Mucosa of rectum (tissue), 2 donors: ENCODE results near the gene C6orf89.

Experiments
- H3K27ac ChIP-seq, 2 donors: one replicate each; pipeline ENCODE4 v1.7.0; 2013; ENCODE audit warnings: inconsistent platforms in 2 of 2, low read depth in 2 of 2, low read length in 2 of 2
- H3K27me3 ChIP-seq, 2 donors: one replicate each; pipeline ENCODE4 v1.7.0; 2013; ENCODE audit warnings: low read length in 2 of 2; ENCODE audit not compliant: control insufficient read depth in 2 of 2, insufficient read depth in 2 of 2
- H3K36me3 ChIP-seq, 2 donors: one replicate each; pipeline ENCODE4 v1.7.0; 2013; ENCODE audit warnings: low read length in 2 of 2; ENCODE audit not compliant: control insufficient read depth in 2 of 2, insufficient read depth in 2 of 2
- H3K4me1 ChIP-seq, 2 donors: one replicate each; pipeline ENCODE4 v1.7.0; 2013; ENCODE audit warnings: low read length in 2 of 2, mild to moderate bottlenecking in 1 of 2; ENCODE audit not compliant: control insufficient read depth in 2 of 2, insufficient read depth in 2 of 2
- H3K4me3 ChIP-seq, 2 donors: one replicate each; pipeline ENCODE4 v1.7.0; 2013; ENCODE audit warnings: low read length in 2 of 2
- H3K9ac ChIP-seq, 2 donors: one replicate each; pipeline ENCODE4 v1.7.0; 2013; ENCODE audit warnings: low read length in 2 of 2, low read depth in 1 of 2, mild to moderate bottlenecking in 1 of 2
- H3K9me3 ChIP-seq, 2 donors: one replicate each; pipeline ENCODE4 v1.7.0; 2013; ENCODE audit warnings: low read length in 2 of 2; ENCODE audit not compliant: control insufficient read depth in 2 of 2
- donor health status: healthy.
- donor health status: Normal muscosa, but diverticular disease.

C6orf89 gene, protein sequence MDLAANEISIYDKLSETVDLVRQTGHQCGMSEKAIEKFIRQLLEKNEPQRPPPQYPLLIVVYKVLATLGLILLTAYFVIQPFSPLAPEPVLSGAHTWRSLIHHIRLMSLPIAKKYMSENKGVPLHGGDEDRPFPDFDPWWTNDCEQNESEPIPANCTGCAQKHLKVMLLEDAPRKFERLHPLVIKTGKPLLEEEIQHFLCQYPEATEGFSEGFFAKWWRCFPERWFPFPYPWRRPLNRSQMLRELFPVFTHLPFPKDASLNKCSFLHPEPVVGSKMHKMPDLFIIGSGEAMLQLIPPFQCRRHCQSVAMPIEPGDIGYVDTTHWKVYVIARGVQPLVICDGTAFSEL

DNA sequence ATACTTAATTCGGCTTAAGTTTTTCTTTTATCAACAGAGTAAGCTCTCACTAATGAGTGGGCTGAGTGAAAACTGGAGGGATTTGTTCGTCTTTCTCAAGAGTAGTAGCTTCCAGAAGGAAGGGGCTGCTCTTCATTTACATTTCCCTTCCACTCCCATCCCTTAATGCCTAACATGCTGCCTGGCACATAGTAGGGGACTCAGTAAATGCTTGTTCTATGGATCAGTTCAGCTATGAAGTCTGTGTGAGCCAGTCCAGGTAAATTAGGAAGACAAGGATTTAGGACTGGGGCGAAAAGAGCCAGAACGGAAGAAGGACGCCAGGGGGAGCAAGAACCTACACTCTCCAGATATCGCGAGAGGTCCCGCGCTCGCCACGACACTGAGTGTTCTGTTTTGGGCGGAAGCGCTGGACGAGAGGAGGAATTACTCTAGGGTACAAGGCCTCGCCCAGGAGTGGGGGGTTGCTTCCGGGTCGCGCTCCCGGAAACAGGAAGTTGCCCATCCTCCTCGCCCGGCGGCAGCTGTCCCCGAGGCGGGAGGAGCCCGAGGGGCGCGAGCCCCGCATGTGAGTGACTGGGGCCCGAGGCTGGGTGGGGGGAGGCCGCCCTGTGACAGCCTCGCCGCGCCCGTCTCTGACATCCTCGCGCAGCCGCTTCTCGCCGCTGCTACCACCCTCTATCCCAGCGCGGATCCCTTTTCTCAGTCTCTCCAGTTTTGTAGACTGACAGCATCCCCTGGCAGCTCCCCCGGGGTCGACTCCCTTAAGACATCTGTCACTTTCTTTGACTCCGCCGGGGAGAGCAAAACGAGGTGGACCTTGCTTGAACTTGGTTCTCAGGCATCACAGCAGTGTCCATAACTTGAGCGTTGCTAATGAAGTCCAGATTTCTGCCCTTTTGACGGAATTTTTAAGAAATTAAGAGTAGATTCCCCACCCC is at the start of gene C6orf89:
TSS of gene C6orf89 (plus strand) at position 492 of the 941 bp plus-strand sequence. CDS start 13,493 bp downstream, outside the sequence.
- Histone ChIP-seq H3K27ac (peak within 1 kb of the TSS; percentile 56 to 74), H3K36me3 (no peaks in the 10 kb centered on the region), H3K9ac (peak within 1 kb of the TSS; percentile 71 to 79), H3K27me3 (no peaks in the 10 kb centered on the region), H3K4me3 (peak within 1 kb of the TSS; percentile 82 to 86), H3K9me3 (no peaks in the 10 kb centered on the region), H3K4me1 (peaks cover 9 to 12% of the 10 kb centered on the region in 2 donors)

DNA sequence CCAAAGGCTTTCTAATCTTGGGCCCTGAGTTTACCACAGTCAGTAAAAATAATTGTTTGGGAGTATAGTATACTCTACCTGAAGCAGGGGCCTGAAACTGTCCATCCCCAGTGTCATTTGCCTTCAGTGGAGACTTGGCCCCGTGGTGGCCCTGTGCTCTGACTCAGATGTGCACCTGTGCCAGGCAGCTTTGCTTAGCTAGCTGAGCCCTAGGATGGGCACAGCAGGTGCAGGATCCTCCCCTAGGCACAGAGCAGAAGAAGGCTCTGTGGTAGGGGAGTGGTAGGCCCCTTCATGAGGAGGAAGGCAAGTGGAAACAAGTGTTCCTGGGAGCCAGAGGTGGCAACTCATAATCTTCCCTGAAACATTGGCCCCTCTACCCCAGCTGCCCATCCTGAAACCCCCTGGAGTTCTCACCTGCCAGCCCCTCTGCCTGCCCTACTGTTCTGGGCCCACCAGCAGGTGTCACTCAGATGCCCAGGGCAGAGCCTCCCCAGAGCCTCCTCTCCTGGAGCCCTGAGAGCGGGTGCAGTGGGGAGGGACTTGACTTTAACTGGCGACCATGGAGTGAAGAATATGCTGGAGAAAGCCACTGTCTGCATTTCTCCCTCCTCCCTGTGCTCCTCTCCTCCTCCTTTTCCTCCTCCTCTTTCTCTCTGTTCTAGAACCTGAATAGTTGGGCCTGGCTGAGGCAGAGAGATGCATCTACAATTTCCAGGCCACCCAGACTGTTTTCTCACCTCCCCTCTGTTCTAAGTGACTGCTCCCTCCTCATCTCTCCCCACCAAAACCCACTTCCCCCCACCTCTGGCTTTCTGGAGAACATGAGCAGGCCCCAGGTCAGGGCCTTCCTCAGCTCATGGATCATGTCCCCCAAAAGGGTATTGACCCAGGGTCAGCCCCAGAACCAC is 49.4 kb upstream of the C6orf89 start:
- Histone ChIP-seq H3K27ac (no peak overlapping the region), H3K9ac (no peak overlapping the region), H3K27me3 (peaks cover 24 to 26% of the 10 kb centered on the region in 2 donors)

GRCh38 chr6:36837022-36837339 is 48.8 kb upstream of the C6orf89 start:
- Histone ChIP-seq H3K4me3 (no peak overlapping the region), H3K27me3 (peaks cover 24 to 26% of the 10 kb centered on the region in 2 donors), H3K9ac (no peak overlapping the region), H3K27ac (no peak overlapping the region), H3K4me1 (peaks cover 7 to 14% of the 10 kb centered on the region in 2 donors), H3K36me3 (no peaks in the 10 kb centered on the region), H3K9me3 (no peaks in the 10 kb centered on the region)

More for the DNA sequence above, 49.4 kb upstream of the C6orf89 start:
- H3K36me3 ChIP-seq: no peaks in the 10 kb centered on the region
- H3K4me1 ChIP-seq: peaks cover 7 to 14% of the 10 kb centered on the region in 2 donors
- no peak overlapping the region for H3K4me3 ChIP-seq
- H3K9me3 ChIP-seq: no peaks in the 10 kb centered on the region

DNA sequence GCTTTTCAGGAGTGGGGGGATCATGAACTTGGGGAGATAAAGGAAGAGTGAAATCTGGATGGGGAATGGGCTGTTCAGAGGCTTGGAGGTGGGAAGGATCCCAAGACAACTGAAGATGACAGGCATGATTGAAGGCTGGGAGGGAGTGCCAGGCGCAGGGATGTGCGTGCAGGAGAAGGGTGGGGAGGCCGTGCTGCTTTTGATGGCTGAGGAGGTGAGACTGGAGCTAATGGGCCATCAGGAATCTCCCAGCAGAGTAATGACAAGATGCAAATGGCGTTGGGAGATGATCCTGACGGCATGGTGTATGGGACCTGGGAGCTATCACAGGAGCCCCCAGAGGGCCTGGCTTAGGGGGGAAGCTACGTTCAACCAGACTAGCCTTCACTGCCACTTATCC is 48.1 kb upstream of the C6orf89 start:
- no peaks in the 10 kb centered on the region for H3K36me3 ChIP-seq
- peaks cover 7 to 14% of the 10 kb centered on the region in 2 donors for H3K4me1 ChIP-seq
- H3K4me3 ChIP-seq: no peak overlapping the region
- no peaks in the 10 kb centered on the region for H3K9me3 ChIP-seq
- no peak overlapping the region for H3K9ac ChIP-seq
- peaks cover 24 to 26% of the 10 kb centered on the region in 2 donors for H3K27me3 ChIP-seq
- H3K27ac ChIP-seq: no peak overlapping the region

DNA sequence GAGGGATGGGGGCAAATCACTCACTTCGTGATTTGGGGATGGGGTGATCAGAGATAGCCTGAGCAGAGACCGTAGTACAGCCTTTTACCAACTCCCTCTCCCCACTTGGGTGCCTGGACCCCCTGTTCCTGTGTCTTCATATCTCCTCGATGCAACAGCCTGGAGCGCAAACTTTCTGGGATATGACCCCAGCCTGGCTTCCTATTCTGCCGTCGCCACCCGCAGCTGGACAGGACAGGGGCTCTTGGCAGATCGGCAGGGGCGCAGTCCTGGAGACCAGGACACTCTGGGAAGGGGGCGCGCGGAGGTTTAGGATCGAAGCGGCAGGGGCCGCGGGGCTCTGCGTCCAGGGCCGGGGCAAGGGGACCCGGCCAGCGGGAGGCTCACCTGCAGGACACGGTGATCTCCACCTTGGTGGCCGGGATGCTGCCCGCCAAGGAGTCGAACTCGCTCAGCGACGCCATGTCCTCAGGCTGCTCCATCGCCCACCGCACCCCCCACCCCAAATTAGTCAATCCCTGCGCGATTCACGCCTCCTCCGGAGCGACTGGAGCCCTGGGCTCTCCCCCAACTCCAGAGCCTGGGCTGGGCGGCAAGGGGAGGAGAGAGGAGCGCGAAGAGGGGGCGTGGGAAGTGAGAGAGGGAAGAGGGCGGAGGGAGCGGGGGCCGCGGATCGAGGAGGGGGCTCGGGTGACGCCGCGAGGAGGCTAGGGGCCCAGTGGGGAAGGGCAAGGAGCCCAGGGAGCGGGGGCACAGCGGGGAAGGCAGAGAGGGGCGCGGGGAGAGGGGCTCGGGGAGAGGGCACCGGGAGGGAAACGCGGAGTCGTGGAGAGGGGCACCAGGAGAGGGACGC is 46.6 kb upstream of the C6orf89 start, which contains the start of gene CPNE5:
TSS of gene CPNE5 (minus strand) at position 549 of the 853 bp plus-strand sequence. CDS start at position 482, 67 bp downstream.
- H3K27me3 ChIP-seq: peaks cover 24 to 26% of the 10 kb centered on the region in 2 donors
- no peak within 1 kb of the TSS for H3K27ac ChIP-seq
- no peak within 1 kb of the TSS for H3K9ac ChIP-seq
- no peaks in the 10 kb centered on the region for H3K36me3 ChIP-seq
- H3K4me1 ChIP-seq: peaks cover 7 to 14% of the 10 kb centered on the region in 2 donors
- H3K4me3 ChIP-seq: peak within 1 kb of the TSS; percentile 26 to 37
- no peaks in the 10 kb centered on the region for H3K9me3 ChIP-seq

GRCh38 chr6:36839749-36840431 is 45.9 kb upstream of the C6orf89 start:
- Histone ChIP-seq H3K4me3 (peak overlapping the region; percentile 26 to 37), H3K36me3 (no peaks in the 10 kb centered on the region), H3K27ac (no peak overlapping the region), H3K9ac (no peak overlapping the region), H3K9me3 (no peaks in the 10 kb centered on the region), H3K4me1 (peaks cover 7 to 14% of the 10 kb centered on the region in 2 donors), H3K27me3 (peaks cover 24 to 26% of the 10 kb centered on the region in 2 donors)

GRCh38 chr6:36840432-36841403 is 45.0 kb upstream of the C6orf89 start:
- no peak overlapping the region for H3K27ac ChIP-seq
- H3K9ac ChIP-seq: no peak overlapping the region
- peaks cover 7 to 14% of the 10 kb centered on the region in 2 donors for H3K4me1 ChIP-seq

DNA sequence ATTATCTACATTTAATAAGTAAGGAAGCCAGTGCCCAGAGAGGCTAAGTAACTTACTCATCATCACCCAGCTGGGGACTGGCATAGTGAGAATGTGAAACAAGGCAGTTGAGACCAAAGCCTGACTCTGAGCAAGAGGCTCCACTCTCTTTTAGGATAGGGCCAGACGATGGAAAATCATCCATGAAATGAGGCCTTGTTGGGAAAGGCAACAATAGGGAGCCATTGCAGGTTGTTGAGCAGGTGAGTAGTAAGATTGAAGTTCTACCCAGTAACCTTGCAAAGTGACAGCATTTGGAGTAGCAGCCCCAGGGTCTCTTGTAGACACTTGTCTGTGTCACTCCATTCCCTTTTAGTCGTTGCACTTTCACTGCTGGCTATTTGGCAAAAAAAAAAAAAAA is 44.0 kb upstream of the C6orf89 start:
- H3K9me3 ChIP-seq: no peaks in the 10 kb centered on the region
- peaks cover 24 to 26% of the 10 kb centered on the region in 2 donors for H3K27me3 ChIP-seq
- no peak overlapping the region for H3K4me3 ChIP-seq
- no peak overlapping the region for H3K9ac ChIP-seq
- no peak overlapping the region for H3K27ac ChIP-seq
- H3K4me1 ChIP-seq: peaks cover 7 to 14% of the 10 kb centered on the region in 2 donors
- H3K36me3 ChIP-seq: no peaks in the 10 kb centered on the region

More at GRCh38 chr6:36840432-36841403, 45.0 kb upstream of the C6orf89 start:
- H3K9me3 ChIP-seq: no peaks in the 10 kb centered on the region
- peak overlapping the region in 1 of 2 donors; percentile 37 for H3K4me3 ChIP-seq
- H3K36me3 ChIP-seq: no peaks in the 10 kb centered on the region
- peaks cover 24 to 26% of the 10 kb centered on the region in 2 donors for H3K27me3 ChIP-seq
